ENCODE results near the gene PAIP2.
A peak's percentile ranks its signal among the peaks of the same experiment; 100 is the strongest.

Gene PAIP2

GRCh38 chr5:139399501-139400121 lies 58.0 kb downstream of the PAIP2 start:
- DNase-seq (ENCODE audit: low read depth): no peak
- no peak for TF ChIP-seq CTCF (conservative IDR thresholded peaks at IDR 0.05; ENCODE audit: low read depth, low read length)

GRCh38 chr5:139401546-139401945 lies 59.9 kb downstream of the PAIP2 start:
- DNase-seq (ENCODE audit: low read depth): no peak
- no peak overlapping the region for H3K4me3 ChIP-seq (ENCODE audit: low read length)
- no peak for TF ChIP-seq CTCF (conservative IDR thresholded peaks at IDR 0.05; ENCODE audit: low read depth, low read length)

More at GRCh38 chr5:139399501-139400121, 58.0 kb downstream of the PAIP2 start:
- no peak overlapping the region for H3K4me3 ChIP-seq (ENCODE audit: low read length)

- TF ChIP-seq CTCF (conservative IDR thresholded peaks at IDR 0.05; ENCODE audit: low read depth, low read length): peak; percentile 56
- DNase-seq (ENCODE audit: low read depth): no peak
- no peak overlapping the region for H3K4me3 ChIP-seq (ENCODE audit: low read length)
Observed at GRCh38 chr5:139402561-139403158, 61.0 kb downstream of the PAIP2 start.

- peak overlapping the region; percentile 59 for H3K4me3 ChIP-seq (ENCODE audit: low read length)
- no peak for DNase-seq (ENCODE audit: low read depth)
- TF ChIP-seq CTCF (conservative IDR thresholded peaks at IDR 0.05; ENCODE audit: low read depth, low read length): no peak
Observed at GRCh38 chr5:139403418-139403786, 61.7 kb downstream of the PAIP2 start.

- DNase-seq (ENCODE audit: low read depth): peak; percentile 90
- H3K4me3 ChIP-seq (ENCODE audit: low read length): peak within 1 kb of the TSS; percentile 59
- no peak for TF ChIP-seq CTCF (conservative IDR thresholded peaks at IDR 0.05; ENCODE audit: low read depth, low read length)
Observed at GRCh38 chr5:139403787-139404483, 62.3 kb downstream of the PAIP2 start, which contains the start of gene SPATA24. SPATA24 (minus strand) TSS chr5:139404089; CDS start chr5:139404060, 29 bp downstream.

GRCh38 chr5:139404484-139404840 lies 62.8 kb downstream of the PAIP2 start:
- DNase-seq (ENCODE audit: low read depth): no peak
- peak overlapping the region; percentile 59 for H3K4me3 ChIP-seq (ENCODE audit: low read length)
- no peak for TF ChIP-seq CTCF (conservative IDR thresholded peaks at IDR 0.05; ENCODE audit: low read depth, low read length)
